ELF-1 (cell line): Measurements from ENCODE around the gene MRPL16.
A peak's percentile ranks its signal among the peaks of the same experiment; 100 is the strongest.
"Not testable (repeated sequence)": the region's sequence is repeated elsewhere in the genome, so short reads cannot be mapped to it uniquely, and the experiment has no call there.

ENCODE experiments used
- DNase-seq: peaks from one replicate; pipeline ENCODE4 v3.0.0-alpha.2; 2016; ENCODE audit warnings: low read depth, low spot score

MRPL16 gene

DNA sequence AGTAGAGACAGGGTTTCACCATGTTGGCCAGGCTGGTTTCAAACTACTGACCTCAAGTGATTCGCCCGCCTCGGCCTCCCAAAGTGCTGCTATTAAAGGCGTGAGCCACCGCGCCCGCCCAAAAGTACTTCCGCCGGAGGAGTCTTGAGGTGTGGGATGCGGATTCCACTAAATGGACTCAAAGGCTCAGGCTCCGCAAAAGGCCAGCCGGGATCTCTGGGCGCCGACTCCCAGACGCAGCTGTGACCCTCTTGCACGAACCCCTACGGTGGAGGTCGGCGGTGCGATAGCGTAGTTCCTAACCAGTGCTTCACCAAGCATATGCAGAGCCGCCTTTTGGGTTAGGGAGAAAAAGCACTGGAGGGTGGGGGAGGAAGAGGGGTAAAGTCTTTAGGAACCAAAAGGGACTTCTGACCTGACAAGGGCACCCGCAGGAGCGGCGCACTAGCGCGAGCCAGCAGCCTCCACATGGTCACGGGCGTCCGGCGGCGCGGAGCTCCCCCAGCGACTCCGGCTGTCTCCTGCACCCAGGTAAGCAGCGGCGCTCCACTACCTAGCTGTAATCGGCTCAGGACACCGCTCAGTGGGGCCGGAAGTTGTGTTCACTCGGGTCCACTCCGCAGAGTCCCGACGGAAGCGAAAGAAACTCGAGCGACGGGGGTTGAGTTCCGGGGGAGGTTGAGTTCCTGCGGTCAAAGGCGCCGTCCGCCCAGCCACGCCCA lies at the start of gene MRPL16:
MRPL16 (minus strand) TSS at position 590 of the 722 bp plus-strand sequence; CDS start at position 470, 120 bp downstream.
- peak; percentile 95 for DNase-seq

DNA sequence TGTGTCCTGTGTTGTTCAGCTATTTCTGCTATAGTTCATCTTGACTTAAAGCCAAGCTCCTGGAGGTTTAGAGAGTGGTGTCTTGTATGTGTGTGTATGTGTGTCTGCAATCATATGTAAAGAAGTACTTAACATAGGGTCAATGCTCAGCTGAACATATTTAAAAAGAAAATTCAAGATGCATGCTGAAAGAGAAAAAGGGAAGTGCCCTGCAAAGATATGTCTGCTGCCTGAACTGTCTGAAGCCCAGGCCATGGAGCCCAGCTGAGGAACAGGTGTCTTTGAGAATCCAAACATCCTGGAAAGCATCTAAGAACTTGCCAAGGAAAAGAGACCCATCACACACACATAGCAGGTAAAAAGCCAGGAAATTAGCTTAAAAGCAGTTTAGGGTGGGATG lies 49.1 kb upstream of the MRPL16 start:
- DNase-seq: no peak

DNA sequence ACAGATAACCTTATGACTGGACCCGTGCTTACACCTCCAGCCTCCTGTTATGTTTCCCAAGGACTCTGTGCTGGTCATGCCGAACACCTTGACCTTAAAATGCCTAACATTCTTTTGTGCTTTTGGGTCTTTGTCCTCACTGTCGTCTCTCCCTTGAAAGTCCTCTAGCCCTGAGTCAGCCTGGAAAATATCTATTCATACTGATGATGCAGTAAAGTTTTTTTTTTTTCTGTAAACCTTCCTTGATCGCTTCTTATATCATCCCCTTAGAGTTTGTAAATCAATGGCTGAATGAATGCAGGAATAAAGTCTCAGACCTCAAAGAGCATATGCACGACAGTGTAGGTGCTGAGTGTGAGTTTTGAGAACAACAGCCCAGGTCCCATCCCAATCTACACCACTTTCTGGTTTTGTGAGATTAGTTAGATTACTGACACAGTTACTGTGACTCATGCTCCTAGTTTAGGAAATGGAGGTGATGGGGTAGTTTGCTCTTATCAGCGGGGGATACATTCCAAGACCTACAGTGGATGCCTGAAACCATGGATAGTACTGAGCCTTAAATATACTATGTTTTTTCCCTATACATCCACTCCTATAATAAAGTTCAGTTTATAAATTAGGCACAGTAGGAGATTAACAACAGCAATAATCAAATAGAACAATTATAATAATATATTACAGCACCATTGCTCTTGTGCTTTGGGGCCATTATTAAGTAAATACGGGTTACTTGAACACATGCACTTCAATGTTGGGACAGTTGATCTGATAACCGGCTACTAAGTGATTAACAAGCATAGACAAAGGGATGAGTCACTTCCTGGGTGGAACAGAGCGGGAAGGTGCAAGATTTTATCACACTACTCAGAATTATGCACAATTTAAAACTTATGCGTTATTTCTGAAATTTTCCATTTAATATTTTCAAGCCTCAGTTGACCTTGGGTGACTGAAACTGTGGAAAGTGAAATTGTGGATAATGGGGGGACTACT lies 47.2 kb upstream of the MRPL16 start:
- DNase-seq: peak; percentile 9

DNA sequence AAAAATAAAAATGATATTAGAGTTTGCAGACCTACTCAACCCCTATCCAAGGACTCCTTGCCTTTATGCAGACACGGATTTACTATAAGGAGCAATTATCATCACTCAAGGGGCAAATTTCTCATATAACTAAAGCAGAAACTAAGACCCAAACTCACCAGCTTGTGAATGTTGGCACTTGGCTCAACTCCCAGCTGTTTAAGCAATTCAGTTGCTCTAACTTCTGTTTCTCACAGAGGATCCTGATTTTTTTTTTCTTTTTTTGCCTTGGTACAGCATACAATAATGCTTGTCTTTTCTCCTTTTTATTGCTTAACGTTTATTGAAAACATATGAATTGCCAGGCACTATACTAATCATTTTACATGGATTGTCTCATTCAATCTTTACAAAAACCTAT lies 44.3 kb upstream of the MRPL16 start:
- DNase-seq: no peak

DNA sequence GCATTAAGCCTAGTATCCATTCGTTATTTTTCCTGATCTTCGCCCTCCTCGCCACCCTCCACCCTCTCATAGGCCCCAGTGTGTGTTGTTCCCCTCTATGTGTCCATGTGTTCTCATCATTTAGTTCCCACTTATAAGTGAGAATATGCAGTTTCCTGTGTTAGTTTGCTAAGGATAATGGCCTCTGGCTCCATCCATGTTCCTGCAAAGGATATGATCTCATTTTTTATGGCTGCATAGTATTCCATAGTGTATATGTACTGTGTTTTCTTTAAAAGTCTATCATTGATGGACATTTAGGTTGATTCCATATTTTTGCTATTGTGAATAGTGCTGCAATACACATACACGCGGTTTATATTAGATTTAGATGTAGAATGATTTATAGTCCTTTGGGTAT lies 40.8 kb upstream of the MRPL16 start:
- DNase-seq: not testable (repeated sequence)

DNA sequence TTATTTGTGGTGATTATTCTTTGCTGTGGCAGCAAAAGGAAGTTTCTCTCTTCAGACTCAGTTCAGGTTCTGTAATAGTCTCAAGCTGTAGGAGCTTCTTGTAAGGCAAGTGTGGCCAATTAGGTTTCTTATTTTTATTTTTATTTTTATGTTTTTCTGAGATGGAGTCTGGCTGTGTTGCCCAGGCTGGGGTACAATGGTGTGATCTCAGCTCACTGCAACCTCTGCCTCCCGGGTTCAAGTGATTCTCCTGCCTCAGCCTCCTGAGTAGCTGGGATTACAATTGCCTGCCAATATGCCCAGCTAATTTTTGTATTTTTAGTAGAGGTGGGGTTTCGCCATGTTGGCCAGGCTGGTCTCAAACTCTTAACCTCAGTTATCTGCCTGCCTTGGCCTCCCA lies 39.0 kb upstream of the MRPL16 start:
- DNase-seq: not testable (repeated sequence)

DNA sequence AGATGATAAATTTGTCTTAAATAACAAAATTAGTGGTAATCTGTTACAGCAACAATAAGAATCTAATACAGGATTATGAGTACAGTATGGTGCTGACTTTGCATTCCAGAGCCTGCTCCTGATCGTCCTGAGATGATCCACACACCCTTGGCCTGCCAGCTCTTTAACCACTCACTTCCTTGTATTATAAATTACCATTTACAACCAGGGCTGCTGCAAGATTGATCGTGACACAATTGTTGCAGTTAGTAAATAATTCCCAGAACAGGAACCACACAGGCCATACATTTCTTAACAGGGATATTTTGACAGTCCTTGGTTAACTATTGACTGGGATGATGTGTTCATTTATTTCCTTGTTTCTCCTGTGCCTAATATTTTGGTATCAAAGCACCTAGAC lies 38.6 kb upstream of the MRPL16 start:
- no peak for DNase-seq

DNA sequence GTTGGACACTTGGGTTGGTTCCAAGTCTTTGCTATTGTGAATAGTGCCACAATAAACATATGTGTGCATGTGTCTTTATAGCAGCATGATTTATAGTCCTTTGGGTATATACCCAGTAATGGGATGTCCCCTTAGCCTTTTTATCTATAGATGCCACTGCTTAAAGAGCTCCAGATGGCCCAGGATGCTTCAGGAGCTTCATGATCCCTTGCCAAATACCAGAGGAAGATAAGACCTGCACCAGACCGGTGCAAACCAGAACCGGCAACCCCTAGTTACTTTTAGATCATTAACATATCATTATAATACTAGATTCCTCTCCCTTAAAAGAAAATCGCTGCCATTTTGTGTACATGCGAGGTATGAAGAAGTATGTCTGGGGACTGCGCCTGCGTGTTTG lies 37.9 kb upstream of the MRPL16 start:
- DNase-seq: not testable (repeated sequence)

DNA sequence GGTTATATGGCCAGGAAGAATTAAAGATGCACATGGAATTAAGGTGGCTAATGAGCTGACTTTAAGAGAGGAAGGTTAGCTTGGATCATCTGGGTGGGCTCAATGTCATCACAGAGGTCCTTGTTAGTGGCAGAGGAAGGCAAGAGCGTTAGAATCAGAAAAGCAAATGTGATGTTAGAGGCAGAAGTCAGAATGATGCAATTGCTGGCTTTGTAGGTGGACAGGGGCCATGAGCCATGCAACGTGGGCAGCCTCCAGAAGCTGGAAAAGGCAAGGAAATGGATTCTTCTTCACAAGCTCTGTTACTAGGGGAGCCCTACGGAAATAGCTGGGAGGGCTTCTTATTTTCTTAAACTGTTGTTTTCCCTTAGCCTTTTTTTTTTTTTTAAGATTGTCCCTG lies 37.0 kb upstream of the MRPL16 start:
- DNase-seq: no peak

DNA sequence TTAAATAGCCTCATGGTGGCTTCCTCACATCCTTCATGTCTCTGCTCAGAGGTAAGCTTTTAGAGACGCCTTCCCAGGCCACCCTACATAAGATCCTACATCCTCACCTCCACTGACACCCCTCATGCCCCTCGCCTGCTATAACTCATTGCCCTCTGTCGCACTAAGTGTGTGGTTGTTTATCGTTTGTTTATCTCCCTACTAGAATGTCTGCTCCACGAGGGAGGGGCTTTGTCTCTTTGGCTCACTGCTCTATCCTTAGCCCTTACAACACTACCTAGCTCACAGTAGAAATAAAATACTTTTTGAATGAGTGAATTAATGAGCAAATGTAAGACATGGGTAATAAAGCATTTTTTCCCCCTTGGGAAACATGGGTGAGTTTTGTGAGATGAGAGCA lies 36.0 kb upstream of the MRPL16 start:
- DNase-seq: no peak

DNA sequence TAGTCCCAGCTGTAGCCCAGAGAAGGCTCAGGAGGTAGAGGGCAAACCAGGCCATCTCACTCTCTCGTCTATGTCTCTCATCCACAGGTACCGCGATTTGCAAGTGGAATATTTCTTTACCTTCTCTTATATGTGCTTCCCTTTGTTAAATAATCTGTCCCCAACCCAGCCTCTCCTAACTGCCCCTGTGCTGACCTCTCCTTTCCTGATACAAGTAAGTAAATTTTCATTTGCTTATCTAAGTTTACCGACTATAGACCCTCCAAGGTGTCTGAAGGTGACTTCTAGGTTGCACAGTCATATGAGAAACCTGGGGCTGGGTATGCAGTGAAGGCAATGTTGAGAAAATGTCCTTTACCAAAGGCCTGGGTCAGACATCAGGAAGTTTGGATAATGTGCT lies 34.8 kb upstream of the MRPL16 start, which contains the start of gene CBLIF:
CBLIF (minus strand) TSS at position 101 of the 400 bp plus-strand sequence; CDS start at position 55, 46 bp downstream.
- no peak for DNase-seq

DNA sequence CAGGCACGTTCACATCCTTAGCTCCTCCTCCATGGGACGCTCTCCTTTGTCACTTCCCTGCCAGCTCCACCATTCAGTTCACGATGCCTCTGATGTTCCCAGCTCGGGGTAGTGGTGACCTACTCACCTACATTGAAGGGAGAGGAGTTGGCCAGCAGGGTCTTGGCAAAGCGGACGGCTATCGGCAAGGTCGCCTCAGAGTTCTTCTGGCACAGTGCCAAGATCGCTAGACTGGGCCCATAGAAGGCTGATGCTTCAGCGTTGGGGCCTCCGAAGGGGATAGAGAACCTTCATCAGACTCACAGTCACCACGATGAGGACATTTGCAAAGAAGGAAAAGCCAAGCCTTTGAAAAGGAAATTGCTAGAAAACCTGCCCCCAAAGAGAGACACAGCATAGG lies 31.7 kb upstream of the MRPL16 start:
- DNase-seq: no peak

DNA sequence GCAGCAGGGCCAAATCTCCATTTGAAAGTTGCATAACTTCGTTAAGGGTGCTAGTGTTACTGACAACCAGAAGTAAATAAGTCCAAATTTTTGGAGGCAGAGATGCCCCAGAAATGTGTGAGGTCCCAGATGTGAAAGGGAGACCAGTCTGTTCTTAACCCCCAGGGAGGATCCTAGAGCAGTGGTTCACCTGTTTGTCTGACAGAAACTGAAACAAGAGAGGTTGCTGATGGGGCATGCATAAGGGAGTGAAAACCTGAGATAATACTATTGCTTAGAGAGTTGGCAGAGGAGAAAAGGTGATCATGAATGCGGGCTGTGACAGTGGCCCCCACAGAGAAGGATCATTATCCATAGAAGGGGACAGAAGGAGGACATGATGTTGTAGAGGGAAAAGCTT lies 30.9 kb upstream of the MRPL16 start:
- no peak for DNase-seq

DNA sequence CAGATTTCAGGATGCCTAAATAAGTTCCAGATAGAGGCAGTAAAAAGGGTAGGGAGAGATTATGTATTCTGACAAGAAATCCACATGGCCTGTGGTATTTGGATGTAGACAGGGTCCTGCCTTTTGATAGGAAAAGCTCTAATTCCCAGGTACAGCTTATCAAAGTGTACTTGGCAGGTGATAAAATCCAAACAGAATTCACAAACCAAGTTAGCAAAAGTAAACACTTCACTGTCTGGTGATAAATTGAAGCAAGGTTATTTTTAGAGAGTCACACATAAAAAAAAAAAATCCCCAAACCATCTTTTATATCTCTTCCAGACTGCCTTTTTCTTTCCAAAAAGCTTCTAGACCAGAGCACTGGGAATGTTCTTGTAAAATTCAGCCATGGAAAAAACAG lies 29.0 kb upstream of the MRPL16 start:
- DNase-seq: no peak

DNA sequence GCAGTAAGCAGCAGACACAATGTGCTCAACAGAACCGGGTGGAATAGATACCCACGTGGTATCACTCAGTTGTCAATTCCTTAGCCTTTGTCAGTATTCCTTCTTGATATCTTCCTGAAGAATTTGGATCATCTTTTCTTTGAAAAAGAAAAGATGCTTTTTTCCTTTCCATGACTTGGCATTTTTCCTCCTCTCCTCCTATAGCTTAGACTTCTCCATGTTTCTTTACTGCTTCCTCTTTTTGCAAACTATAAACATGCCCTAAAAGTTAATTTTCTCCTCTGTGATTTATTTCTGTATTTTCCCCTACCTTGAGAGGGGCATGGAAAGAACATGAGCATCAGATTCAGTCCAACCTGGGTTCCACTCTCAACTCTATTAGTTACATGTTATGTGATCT lies 23.0 kb upstream of the MRPL16 start:
- DNase-seq: no peak

DNA sequence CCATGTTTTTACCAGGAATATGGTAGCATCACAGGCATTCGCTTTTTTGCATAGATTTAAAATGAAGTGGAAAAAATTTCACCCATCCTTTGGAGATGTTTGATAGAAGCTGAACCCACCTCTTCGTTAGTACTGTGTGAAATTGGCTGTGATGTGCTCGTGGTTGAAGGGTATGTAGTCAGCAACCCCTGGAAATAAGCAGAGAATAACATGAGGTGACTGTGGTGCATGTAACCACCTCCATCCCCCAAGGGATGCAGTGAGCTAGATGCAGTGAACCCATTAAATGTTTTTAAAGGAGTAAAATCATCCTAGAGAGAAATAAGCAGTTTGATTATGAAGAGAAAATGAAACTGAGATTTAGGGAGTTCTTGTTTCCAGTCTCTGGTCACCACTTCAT lies 18.8 kb upstream of the MRPL16 start:
- no peak for DNase-seq

DNA sequence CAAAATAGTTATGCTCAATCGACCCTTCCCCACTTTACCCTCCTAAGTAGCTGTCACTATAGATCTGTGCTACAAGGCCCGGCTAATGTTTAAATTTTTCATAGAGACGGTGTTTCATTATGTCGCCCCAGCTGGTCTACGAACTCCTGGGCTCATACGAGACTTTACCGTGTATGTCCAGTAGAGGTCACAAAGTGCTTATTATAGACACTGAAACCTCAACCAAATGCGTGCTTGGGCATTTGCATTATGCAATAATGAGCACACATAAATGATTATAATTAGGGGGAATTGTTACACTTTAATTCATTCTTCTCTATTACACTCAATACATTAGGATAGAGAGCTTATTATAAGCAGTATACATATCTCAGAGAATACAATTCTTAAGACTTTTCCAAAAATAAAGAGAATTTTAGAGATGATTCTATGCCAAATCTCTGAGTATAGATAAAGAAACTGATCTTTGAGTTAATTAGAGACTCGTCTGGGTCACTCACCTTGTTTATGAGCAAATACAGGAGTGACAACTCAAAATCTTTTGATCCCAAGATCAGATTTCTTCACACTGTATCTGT lies 12.5 kb upstream of the MRPL16 start:
- no peak for DNase-seq

DNA sequence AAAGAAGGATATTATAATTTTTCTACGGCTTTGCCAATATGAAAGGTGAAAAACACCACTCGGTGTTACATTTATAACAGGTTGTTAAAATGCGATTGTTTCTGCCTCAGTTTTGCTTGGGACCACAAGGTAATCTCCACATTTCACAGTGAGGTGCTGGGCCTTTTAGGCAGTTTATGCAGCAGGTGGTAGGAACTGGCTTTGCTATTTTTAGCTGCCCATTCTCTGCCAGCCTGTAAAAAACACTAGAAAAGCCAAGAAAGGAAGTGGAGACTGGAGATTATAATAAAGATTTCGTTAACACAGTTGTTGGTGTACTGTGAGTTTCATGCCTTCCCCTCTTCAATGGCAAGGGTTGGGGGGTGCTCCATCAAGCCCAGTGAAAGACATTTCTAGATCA lies 8.0 kb upstream of the MRPL16 start:
- no peak for DNase-seq

DNA sequence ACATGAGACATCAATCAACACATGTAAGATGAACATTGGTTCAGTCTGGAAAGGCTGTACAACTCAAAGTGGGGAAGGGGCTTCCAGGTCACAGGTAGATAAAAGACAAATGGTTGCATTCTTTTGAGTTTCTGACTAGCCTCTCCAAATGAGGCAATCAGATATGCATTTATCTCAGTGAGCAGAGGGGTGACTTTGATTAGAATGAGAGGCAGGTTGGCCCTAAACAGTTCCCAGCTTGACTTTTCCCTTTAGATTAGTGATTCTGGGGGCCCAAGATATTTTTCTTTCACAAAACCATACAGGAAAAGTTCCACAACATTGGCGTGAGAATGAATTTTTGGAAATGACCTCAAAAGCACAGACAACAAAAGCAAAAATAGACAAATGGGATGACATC lies 5.9 kb upstream of the MRPL16 start:
- DNase-seq: not testable (repeated sequence)

DNA sequence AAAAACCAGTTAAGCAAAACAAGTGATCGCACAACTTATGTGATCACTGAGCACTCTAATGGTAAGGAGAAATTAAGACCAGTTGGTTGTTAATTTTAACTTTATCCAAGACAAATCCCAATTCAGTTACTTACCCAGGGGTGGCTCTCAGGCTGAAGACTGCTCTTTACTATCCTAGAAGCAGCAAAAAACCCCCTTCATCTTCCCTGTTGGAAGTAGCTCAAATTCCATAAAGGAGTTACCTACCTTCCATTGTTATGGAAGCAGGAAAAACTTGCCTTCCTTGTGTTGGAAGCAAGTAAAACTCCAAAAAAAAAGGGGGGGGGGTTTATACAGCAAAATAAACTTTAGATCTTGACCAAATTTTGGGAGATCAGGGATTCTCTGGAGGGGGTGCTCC lies 5.2 kb upstream of the MRPL16 start:
- peak; percentile 15 for DNase-seq

DNA sequence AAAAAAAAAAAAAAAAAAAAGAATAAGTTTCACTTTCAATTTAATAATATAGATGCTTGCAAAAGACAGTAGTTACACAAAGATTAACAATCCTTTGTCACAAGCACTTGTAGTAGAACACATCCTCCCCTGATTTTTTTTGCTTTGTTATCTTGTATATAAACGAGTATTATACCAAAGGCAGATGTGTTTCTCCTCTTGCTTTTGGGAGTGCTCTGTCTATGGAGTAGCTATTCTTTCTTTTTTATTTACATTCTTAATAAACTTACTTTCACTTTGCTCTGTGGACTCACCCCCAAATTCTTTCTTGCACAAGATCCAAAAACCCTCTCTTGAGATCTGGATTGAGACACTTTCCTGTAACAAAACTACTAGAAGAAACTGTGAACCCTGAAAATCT lies 3.4 kb upstream of the MRPL16 start:
- no peak for DNase-seq

DNA sequence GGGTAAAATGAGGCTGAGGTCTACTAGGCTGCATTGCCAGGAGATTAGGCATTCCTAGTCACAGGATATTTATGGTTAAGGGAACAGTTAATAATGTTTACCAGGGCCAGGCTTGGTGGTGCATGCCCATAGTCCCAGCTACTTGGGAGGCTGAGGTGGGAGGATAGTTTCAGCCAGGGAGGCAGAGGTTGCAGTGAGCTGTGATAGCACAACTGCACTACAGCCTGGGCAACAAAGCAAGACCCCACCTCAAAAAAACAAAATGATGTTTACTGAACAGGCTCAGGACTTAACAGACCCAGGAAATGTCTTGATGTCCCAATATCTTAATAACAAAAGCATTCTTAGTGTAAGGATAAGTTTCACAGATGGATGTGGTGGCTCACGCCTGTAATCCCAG lies 2.8 kb upstream of the MRPL16 start:
- DNase-seq: no peak
